ENCODE measurements around the gene KEAP1. TPM values are rescaled to one million over a fixed set of nuclear protein-coding genes. Genes with fewer than 3 reads are reported as not detected.
"Not testable (repeated sequence)": the region's sequence is repeated elsewhere in the genome, so short reads cannot be mapped to it uniquely, and the experiment has no call there.

Gene KEAP1
- total RNA-seq, 1 experiment from 2014 or later: 82.3 TPM

DNA sequence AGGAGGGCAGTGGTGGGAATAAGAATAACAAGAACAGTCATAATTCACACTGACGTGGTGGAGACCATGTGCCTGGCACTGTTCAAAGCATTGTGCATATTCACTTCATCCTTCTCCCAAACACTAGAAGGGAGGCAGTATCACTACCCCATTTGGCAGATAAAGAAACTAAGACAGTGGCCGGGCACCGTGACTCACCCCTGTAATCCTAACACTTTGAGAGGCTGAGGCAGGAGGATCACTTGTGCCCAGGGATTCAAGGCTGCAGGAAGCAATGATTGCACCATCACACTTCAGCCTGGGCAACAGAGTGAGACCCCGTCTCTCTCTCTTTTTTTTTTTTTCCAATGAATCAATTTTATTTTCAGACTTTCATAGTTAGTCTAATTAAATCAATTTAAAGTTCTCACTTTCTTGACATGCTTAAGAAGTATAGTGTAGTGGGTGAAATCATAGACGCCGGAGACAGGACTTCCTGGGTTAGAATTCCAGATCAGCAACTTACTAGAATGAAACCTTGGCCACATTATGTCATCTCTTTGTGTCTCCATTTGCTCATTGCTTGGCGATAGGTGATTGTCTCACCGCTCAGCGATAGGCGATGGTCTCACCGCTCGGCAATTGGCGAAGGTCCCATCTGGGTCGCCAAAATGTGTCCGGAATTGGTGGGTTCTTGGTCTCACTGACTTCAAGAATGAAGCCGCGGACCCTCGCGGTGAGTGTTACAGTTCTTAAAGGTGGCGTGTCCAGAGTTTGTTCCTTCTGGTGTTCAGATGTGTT is 35.2 kb upstream of the KEAP1 start:
- DNase-seq: no peak

DNA sequence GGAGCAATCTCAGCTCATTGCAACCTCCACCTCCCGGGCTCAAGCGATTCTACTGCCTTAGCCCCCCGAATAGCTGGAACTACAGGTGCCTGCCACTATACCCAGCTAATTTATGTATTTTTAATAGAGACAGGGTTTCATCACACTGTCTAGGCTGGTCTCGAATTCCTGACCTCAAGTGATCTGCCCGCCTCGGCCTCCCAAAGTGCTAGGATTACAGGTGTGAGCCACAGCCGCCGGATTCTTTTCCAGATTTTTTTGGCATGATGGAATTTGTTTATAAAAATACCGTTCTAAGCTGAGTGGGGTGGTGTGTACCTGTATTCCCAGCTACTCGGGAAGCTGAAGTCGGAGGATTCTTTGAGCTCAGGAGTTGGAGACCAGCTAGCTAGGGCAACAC is 34.5 kb upstream of the KEAP1 start:
- H3K36me3 ChIP-seq (replicated peaks; ENCODE audit: control insufficient read depth, insufficient read depth, low read length): no peaks in the 10 kb centered on the region
- H3K4me3 ChIP-seq (ENCODE audit: insufficient read depth, low read depth, low read length): no peak overlapping the region
- DNase-seq: no peak
- H3K27me3 ChIP-seq (ENCODE audit: control insufficient read depth, insufficient read depth, low read length): no peaks in the 10 kb centered on the region

More for the DNA sequence above, 35.2 kb upstream of the KEAP1 start:
- Histone ChIP-seq H3K36me3 (replicated peaks; ENCODE audit: control insufficient read depth, insufficient read depth, low read length) (no peaks in the 10 kb centered on the region), H3K4me3 (ENCODE audit: insufficient read depth, low read depth, low read length) (no peak overlapping the region), H3K27me3 (ENCODE audit: control insufficient read depth, insufficient read depth, low read length) (no peaks in the 10 kb centered on the region)

DNA sequence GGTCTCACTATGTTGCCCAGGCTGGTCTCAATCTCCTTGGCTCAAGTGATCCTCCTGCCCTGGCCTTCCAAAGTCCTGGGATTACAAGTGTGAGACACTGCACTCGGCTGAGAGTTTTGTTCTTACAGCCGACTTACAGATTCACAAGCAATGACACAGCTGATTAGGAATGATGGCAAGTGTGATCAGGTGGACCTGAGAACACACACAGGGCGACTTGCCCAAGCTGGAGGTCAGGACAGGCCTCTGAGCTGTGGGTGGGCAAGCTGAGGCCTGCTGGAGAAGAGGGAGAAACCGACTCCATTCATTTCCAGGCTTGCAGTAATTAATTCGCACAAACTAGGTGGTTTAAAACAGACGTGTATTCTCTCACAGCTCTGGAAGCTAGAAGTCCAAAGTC is 32.5 kb upstream of the KEAP1 start:
- no peak overlapping the region for H3K4me3 ChIP-seq (ENCODE audit: insufficient read depth, low read depth, low read length)
- H3K27me3 ChIP-seq (ENCODE audit: control insufficient read depth, insufficient read depth, low read length): no peaks in the 10 kb centered on the region
- no peaks in the 10 kb centered on the region for H3K36me3 ChIP-seq (replicated peaks; ENCODE audit: control insufficient read depth, insufficient read depth, low read length)
- DNase-seq: no peak

DNA sequence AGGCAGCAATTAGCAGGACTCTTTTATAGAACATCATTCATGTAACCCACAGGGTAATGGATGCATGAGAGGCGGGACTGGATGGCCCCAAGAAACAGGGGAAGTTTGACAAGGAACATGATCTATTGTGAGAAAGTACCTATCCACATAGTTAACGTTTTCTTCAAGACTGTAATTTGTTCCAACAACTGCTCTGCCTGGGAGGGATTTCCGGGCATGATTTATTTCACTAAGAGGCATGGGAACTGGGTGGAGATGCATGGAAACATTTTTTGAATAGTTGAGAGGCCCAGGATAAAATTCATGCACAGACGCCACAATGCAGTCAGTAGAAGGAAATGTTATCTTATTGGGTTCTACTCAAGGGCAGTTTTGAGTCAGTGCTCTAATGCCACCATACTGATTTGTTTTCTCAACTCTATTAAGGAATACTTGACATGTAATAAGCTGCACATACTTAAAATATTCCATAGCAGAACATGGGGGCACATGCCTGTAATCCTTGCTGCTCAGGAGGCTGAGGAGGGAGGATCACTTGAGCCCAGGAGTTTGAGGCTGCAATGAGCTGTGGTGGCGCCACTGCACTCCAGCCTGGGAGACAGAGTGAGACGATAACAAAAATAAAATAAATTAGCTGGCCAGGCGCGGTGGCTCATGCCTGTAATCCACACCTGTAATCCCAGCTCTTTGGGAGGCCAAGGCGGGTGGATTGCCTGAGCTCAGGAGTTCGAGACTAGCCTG is 30.7 kb upstream of the KEAP1 start:
- no peak overlapping the region for H3K4me3 ChIP-seq (ENCODE audit: insufficient read depth, low read depth, low read length)
- no peaks in the 10 kb centered on the region for H3K36me3 ChIP-seq (replicated peaks; ENCODE audit: control insufficient read depth, insufficient read depth, low read length)
- no peak for DNase-seq
- no peaks in the 10 kb centered on the region for H3K27me3 ChIP-seq (ENCODE audit: control insufficient read depth, insufficient read depth, low read length)

DNA sequence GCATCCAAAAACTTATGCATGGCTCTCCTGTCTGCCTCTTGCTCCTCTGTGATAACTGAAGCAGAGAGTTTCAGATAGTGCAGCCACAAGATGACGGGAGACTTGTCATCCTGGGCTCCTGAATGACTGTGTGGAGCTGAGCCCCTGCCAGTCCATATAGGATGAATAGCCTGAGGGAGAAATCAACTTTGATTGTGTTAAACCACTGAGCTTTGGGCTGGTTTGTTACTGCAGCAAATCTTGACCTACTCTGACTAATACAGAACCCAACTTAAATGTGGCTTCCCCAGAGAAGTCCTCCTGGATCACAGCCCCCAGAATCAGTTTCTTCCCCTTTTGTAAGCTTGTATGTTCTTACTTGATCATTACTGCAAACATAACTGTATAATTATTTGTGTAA is 29.3 kb upstream of the KEAP1 start:
- Histone ChIP-seq H3K36me3 (replicated peaks; ENCODE audit: control insufficient read depth, insufficient read depth, low read length) (no peaks in the 10 kb centered on the region), H3K27me3 (ENCODE audit: control insufficient read depth, insufficient read depth, low read length) (no peaks in the 10 kb centered on the region), H3K4me3 (ENCODE audit: insufficient read depth, low read depth, low read length) (no peak overlapping the region)
- no peak for DNase-seq

DNA sequence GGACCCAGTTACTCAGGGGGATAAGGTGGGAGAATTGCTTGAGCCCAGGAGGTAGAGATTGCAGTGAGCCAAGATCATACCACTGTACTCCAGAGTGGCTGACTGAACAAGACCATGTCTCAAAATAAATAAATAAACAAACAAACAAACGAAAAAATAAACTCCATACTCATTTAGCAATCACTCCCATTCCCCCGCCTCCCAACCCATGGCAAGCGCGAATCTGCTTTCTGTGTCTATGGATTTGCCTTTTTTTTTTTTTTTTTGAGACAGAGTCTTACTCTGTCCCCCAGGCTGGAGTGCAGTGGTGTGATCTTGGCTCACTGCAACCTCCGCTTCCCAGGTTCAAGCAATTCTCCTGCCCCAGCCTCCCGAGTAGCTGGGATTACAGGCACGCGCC is 23.7 kb upstream of the KEAP1 start:
- H3K27me3 ChIP-seq (ENCODE audit: control insufficient read depth, insufficient read depth, low read length); H3K4me3 ChIP-seq (ENCODE audit: insufficient read depth, low read depth, low read length); DNase-seq; H3K36me3 ChIP-seq (replicated peaks; ENCODE audit: control insufficient read depth, insufficient read depth, low read length): not testable (repeated sequence)

DNA sequence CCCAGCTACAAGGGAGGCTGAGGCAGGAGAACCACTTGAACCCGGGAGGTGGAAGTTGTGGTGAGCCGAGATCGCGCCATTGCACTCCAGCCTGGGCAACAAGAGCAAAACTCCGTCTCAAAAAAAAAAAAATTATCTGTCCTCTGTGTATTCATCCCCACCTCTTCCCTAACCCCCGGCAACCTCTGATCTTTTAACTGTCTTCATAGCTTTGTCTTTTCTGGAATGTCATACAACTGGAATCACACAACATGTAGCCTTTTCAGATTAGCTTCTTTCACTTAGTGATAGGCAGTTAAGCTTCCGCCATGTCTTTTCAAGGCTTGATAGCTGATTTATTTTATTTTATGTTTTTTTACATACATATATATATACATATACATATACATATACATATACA is 22.5 kb upstream of the KEAP1 start:
- Histone ChIP-seq H3K27me3 (ENCODE audit: control insufficient read depth, insufficient read depth, low read length) (no peaks in the 10 kb centered on the region), H3K4me3 (ENCODE audit: insufficient read depth, low read depth, low read length) (no peak overlapping the region), H3K36me3 (replicated peaks; ENCODE audit: control insufficient read depth, insufficient read depth, low read length) (no peaks in the 10 kb centered on the region)
- DNase-seq: no peak

DNA sequence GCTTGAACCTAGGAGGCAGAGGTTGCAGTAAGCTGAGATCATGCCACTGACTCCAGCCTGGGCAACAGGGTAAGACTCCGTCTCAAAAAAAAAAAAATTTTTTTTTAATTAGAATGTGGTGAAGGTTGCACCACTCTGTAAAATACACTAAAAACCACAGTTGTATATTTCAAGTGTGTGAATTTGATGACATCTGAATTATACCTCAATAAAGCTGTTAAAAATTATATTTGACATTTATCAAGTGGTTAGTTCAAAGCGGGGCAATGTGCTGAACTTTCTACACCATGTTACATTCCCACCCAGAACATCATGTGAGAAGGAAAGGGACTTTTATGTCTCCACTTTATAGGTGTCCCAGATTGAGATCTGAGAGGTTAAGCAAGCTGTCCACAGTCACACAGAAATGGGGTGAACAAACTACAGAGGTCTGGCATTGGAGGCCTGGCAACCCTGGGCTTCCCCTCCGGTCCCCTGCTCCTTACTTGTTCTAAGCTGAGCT is 20.0 kb upstream of the KEAP1 start:
- Histone ChIP-seq H3K27me3 (ENCODE audit: control insufficient read depth, insufficient read depth, low read length) (peaks cover 12% of the 10 kb centered on the region), H3K4me3 (ENCODE audit: insufficient read depth, low read depth, low read length) (no peak overlapping the region), H3K36me3 (replicated peaks; ENCODE audit: control insufficient read depth, insufficient read depth, low read length) (no peaks in the 10 kb centered on the region)
- DNase-seq: no peak

DNA sequence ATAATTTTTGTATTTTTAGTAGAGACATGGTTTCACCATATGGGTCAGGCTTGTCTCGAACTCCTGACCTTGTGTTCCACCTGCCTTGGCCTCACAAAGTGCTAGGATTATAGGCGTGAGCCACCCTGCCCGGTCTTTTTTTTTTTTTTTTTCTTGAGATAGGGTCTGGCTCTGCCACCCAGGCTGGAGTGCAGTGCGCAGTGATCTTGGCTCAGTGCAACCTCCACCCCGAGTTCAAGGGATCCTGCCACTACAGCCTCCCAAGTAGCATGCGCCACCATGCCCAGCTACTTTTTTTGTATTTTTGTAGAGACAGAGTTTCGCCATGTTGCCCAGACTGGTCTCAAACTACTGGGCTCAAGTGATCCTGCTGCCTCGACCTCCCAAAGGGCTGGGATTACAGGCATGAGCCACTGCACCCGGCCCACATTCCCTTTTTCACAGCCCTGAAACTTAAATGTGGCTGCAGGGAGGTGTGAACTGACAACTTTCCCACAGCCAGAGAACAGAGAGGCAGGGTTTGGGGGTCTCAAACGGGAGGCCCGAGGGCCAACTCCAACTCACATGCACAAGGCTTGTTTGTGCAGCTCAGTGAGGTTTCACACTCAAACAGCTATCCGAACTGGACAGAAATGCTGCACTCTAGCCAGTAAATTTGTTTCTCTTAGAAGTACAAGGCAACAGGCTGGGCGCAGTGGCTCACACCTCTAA is 18.5 kb upstream of the KEAP1 start:
- H3K36me3 ChIP-seq (replicated peaks; ENCODE audit: control insufficient read depth, insufficient read depth, low read length): no peaks in the 10 kb centered on the region
- no peak overlapping the region for H3K4me3 ChIP-seq (ENCODE audit: insufficient read depth, low read depth, low read length)
- H3K27me3 ChIP-seq (ENCODE audit: control insufficient read depth, insufficient read depth, low read length): peaks cover 20% of the 10 kb centered on the region
- DNase-seq: no peak

DNA sequence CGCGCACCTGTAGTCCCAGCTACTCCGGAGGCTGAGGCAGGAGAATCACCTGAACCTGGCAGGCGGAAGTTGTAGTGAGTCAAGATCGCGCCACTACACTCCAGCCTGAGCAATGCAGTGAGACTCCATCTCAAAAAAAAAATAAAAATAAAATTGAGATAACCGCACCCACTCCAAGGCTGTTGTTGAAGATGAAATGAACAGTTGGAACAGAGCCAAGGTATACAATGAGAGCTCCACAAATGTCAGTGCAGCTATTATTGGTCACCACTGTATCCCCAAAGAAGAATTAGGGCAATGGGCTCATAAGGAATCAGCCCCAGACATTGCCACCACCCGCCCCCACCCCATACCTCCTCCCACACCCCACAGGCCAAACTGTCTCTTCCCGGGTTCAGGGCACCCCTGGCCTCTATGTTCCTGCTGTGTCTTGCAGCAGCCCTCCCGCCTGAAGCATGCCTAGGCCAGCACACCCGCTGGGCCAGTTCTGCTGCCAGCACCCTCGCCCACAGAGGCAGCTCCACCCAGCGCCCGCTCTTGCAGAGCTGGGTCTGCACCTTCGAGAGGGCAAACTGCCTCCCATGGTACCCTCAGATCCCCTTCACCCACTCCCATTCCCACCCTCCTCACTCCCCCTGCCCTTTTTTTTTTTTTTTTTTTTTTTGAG is 17.6 kb upstream of the KEAP1 start:
- DNase-seq: no peak
- Histone ChIP-seq H3K36me3 (replicated peaks; ENCODE audit: control insufficient read depth, insufficient read depth, low read length) (no peaks in the 10 kb centered on the region), H3K27me3 (ENCODE audit: control insufficient read depth, insufficient read depth, low read length) (peaks cover 25% of the 10 kb centered on the region), H3K4me3 (ENCODE audit: insufficient read depth, low read depth, low read length) (no peak overlapping the region)

DNA sequence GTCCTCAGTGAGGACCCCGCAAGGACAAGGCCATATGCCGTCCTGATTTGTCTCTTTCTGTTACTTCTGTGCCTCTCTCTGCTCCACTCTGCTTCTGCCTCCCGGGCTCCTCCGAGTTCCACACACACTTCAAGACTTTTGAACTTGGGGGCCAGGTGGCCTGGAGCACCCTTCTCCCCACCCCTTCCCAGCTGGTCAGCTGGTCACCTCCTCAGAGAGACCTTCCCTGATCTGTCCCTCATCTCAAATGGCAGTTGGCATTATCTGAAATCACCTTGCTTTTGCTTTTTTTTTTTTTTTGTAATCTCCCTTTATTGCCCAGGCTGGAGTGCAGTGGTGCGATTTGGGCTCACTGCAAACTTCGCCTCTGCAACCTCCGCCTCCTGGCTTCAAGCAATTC is 16.3 kb upstream of the KEAP1 start:
- Histone ChIP-seq H3K4me3 (ENCODE audit: insufficient read depth, low read depth, low read length) (no peak overlapping the region), H3K27me3 (ENCODE audit: control insufficient read depth, insufficient read depth, low read length) (peaks cover 34% of the 10 kb centered on the region), H3K36me3 (replicated peaks; ENCODE audit: control insufficient read depth, insufficient read depth, low read length) (no peaks in the 10 kb centered on the region)
- no peak for DNase-seq

DNA sequence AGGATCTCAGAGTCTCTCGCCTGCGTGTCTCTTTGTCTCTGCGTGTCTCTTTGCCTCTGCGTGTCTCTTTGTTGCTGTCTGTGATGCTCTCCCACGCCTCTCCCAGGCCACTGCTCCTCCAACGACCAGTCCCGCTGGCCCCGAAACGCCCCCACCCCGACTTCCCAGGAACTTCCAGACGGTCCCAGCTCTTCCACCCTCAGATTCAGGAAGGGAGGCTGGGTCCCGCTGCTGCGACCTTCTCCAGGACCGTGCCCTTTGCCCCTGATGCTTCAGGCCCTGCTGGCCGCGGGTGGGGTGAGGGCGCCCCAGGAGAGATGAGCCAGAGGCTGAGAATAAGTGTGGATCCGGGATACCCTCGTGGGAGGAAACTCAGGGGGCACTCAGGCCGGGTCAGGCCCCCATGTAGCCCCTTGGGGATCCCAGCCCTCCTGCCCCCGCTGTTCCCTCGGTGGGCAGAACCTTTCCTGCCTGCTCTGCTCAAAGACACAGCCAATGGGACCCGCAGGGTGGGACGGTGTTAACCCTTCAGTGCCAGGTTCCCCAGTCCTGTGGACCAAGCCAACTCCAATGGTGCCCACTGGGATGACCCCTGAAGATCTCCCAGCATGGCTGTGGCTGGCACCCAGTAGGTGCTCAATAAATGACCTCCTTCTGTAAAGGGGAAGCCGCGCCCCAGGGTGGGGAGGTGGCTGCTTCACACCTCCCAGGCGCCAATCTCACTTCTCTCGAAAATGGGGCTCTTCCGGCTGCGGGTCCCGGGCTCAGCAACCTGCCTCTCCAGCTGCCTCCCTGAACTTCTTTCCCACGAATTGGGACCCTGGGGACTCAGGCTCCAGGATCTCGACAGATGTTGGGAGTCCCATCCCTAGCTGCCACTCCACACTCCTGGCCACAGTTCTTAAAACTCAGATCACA is 15.5 kb upstream of the KEAP1 start:
- Histone ChIP-seq H3K4me3 (ENCODE audit: insufficient read depth, low read depth, low read length) (peak overlapping the region; percentile 66), H3K36me3 (replicated peaks; ENCODE audit: control insufficient read depth, insufficient read depth, low read length) (no peaks in the 10 kb centered on the region), H3K27me3 (ENCODE audit: control insufficient read depth, insufficient read depth, low read length) (peaks cover 40% of the 10 kb centered on the region)
- DNase-seq: peak; percentile 76

DNA sequence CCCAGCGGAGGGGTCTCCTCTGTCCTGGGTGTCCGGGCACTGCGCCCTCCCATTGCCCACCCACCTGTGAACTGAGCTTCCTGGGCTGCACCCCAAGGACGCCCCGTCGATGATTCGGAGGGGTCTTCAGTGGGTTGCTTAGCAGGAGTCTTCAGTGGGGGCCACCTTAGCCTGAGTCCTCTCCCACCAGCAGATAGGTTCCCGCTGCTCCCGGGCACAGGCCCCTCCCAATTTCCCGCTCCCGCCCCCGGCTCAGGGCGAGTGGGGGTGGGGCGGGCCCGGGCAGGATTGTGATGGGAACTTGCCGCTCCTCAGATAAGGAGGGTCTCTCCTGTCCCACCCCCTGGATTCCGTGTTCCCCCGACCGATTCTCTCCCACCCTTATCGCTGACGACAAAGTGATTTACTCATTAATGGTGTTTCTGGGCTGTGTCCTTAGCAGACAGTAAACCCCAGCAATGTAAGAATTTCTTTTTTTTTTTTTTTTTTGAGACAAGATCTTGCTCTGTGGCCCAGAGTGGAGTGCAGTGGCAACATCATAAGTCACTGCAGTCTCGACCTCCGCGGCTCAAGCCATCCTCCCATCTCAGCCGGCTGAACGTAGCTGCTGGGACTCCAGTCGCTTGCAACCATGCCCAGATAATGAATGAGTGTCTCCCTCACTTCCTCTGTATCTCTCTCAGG is 14.7 kb upstream of the KEAP1 start:
- peaks cover 45% of the 10 kb centered on the region for H3K27me3 ChIP-seq (ENCODE audit: control insufficient read depth, insufficient read depth, low read length)
- no peaks in the 10 kb centered on the region for H3K36me3 ChIP-seq (replicated peaks; ENCODE audit: control insufficient read depth, insufficient read depth, low read length)
- peak overlapping the region; percentile 66 for H3K4me3 ChIP-seq (ENCODE audit: insufficient read depth, low read depth, low read length)
- DNase-seq: peak; percentile 92
